Lower lobe of right lung (tissue), 2 donors: Measurements from ENCODE around the gene DENND6B. TPM values are rescaled to one million over a fixed set of nuclear protein-coding genes. Genes with fewer than 3 reads are reported as not detected.
A peak's percentile ranks its signal among the peaks of the same experiment; 100 is the strongest.

ENCODE experiments used
- ATAC-seq, 2 donors: fragments of 200-7000 bp; cut with Tn5 transposase; one replicate each; pipeline ENCODE4 v1.9.1; 2020 to 2022; ENCODE audit warnings: mild to moderate bottlenecking in 2 of 2, moderate library complexity in 2 of 2
- DNase-seq: peaks from one replicate; pipeline ENCODE4 v3.0.0-alpha.2; 2020
- H3K27ac ChIP-seq: fragments of 200-600 bp; one replicate; pipeline ENCODE4 v1.8.0; 2022
- H3K27me3 ChIP-seq: fragments of 200-600 bp; one replicate; pipeline ENCODE4 v1.8.0; 2022; ENCODE audit warnings: low read depth
- H3K36me3 ChIP-seq: fragments of 200-600 bp; one replicate; pipeline ENCODE4 v1.8.0; 2022; ENCODE audit warnings: mild to moderate bottlenecking
- H3K4me1 ChIP-seq: fragments of 200-600 bp; one replicate; pipeline ENCODE4 v1.8.0; 2022
- H3K4me3 ChIP-seq: fragments of 200-600 bp; one replicate; pipeline ENCODE4 v1.8.0; 2022; ENCODE audit warnings: mild to moderate bottlenecking
- H3K9me3 ChIP-seq: fragments of 200-600 bp; one replicate; pipeline ENCODE4 v1.8.0; 2022
- intact Hi-C: fragments of 100-400 bp; cut with DNase I; formaldehyde crosslinking; loops from one replicate; pipeline ENCODE4 v1.11.0; 2022
- total RNA-seq: library from RNA; stranded (reverse); fragmentation: NEBNext Ultra II Directional; extraction: Animal tissue kit (Norgen Biotek cat#: 25700); gene quantifications from one replicate; pipeline ENCODE4 v1.2.1, GENCODE V29; 2021
- TF ChIP-seq, protein P1 (sequence below): fragments of 200-600 bp; IDR thresholded peaks from one replicate; pipeline ENCODE4 v1.8.0; 2022; ENCODE audit warnings: antibody characterized with exemption, mild to moderate bottlenecking
- donor health status: DM: no; HTN: yes; CAD: no; lungs with severe emphysema.

The DENND6B gene
- total RNA-seq, 1 donor from 2014 or later, result 14.4 TPM

DNA sequence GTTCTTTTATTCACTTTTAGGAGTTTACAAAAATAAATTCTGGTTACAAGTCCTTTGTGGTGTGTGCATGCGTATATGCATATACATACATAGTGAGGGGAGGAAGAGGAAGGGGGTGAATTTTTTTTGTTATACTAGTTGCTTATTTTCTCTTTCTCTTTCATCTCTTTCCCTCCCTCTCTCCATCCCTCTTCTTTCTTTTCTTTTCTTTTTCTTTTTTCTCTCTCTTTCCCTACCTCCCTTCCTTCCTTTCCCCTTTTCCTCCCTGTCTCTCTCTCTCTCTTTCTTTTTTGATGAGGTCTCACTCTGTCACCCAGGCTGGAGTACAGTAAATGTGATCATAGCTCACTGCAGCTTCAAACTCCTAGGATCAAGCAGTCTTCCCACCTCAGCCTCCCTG lies 30.4 kb upstream of the DENND6B start:
- no peak for ATAC-seq
- DNase-seq, result no peak
- no peaks in the 10 kb centered on the region for H3K27me3 ChIP-seq
- H3K36me3 ChIP-seq, result peaks cover 24% of the 10 kb centered on the region
- no peak overlapping the region for H3K4me3 ChIP-seq
- TF ChIP-seq, protein P1, sequence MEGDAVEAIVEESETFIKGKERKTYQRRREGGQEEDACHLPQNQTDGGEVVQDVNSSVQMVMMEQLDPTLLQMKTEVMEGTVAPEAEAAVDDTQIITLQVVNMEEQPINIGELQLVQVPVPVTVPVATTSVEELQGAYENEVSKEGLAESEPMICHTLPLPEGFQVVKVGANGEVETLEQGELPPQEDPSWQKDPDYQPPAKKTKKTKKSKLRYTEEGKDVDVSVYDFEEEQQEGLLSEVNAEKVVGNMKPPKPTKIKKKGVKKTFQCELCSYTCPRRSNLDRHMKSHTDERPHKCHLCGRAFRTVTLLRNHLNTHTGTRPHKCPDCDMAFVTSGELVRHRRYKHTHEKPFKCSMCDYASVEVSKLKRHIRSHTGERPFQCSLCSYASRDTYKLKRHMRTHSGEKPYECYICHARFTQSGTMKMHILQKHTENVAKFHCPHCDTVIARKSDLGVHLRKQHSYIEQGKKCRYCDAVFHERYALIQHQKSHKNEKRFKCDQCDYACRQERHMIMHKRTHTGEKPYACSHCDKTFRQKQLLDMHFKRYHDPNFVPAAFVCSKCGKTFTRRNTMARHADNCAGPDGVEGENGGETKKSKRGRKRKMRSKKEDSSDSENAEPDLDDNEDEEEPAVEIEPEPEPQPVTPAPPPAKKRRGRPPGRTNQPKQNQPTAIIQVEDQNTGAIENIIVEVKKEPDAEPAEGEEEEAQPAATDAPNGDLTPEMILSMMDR, result no peak
- intact Hi-C loops, result no loop called here
- H3K9me3 ChIP-seq, result no peaks in the 10 kb centered on the region
- H3K27ac ChIP-seq, result no peak overlapping the region
- H3K4me1 ChIP-seq, result peaks cover 7% of the 10 kb centered on the region

DNA sequence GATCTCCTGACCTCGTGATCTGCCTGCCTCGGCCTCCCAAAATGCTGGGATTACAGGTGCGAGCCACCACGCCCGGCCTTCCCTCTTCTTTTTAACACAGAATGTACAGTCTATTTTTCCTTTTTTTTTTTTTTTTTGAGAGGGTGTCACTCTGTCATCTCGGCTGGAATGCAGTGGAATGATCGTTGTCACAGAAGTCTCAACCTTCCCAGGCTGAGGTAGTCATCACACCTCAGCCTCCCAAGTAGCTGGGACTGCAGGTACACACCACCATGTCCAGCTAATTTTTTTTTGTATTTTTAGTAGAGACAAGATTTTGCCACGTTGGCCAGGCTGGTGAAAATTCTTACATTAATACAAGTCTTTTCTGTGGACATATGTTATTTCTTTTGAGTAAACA lies 29.4 kb upstream of the DENND6B start:
- Histone ChIP-seq H3K9me3 (no peaks in the 10 kb centered on the region), H3K27ac (no peak overlapping the region), H3K27me3 (no peaks in the 10 kb centered on the region), H3K4me3 (no peak overlapping the region), H3K4me1 (no peaks in the 10 kb centered on the region), H3K36me3 (peaks cover 32% of the 10 kb centered on the region)
- DNase-seq (no peak), ATAC-seq (no peak)
- intact Hi-C loops, result no loop called here
- TF ChIP-seq, protein P1, result no peak

DNA sequence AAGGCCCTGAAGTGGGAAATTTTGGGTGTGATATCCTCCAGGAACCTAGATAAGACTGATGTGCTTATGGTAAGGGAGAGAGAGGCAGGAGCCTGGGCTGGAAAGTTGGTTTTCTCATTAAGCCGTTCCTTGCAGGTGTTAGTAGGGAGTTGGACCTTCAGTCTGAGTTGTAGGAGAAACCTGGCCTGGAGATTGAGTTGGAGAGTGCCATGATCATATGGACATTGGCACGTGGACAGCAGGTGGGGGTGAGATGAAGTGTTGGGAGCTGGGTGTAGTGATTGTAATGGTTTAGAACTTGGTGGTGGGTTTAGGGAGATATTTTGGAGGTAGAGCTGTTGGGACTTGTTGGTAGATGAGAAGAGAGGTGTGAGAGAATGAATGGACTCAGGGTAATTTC lies 21.2 kb upstream of the DENND6B start:
- Histone ChIP-seq H3K4me3 (no peak overlapping the region), H3K36me3 (peaks cover 18% of the 10 kb centered on the region), H3K27ac (no peak overlapping the region), H3K9me3 (no peaks in the 10 kb centered on the region), H3K4me1 (no peaks in the 10 kb centered on the region), H3K27me3 (no peaks in the 10 kb centered on the region)
- ATAC-seq (peak in 1 of 2 donors; percentile 11), DNase-seq (no peak)
- intact Hi-C loops, result no loop called here
- TF ChIP-seq, protein P1, result no peak

DNA sequence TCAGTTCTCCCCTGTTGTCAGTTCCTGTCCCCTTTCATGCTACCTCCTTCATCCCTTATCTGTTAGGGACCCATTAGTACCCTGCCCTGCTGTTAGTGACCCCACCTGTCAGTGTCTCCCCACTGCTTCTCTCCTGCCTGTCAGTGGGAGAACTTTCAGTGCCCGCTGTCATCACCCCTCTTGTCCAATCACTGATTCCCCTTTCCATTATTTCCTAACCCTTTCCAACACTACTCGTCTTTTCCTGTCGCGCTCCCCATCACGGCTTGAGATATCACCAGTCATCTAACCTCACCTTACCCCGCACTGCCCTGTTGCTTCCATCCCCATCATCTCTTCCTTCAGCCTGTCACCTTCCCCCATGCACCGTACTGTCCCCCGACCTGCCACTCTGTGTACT lies 20.3 kb upstream of the DENND6B start:
- H3K27ac ChIP-seq, result no peak overlapping the region
- H3K9me3 ChIP-seq, result no peaks in the 10 kb centered on the region
- no peak overlapping the region for H3K4me3 ChIP-seq
- peaks cover 9% of the 10 kb centered on the region for H3K36me3 ChIP-seq
- peaks cover 8% of the 10 kb centered on the region for H3K4me1 ChIP-seq
- TF ChIP-seq, protein P1, result no peak
- ATAC-seq (no peak), DNase-seq (no peak)
- intact Hi-C loops, result no loop called here
- no peaks in the 10 kb centered on the region for H3K27me3 ChIP-seq

DNA sequence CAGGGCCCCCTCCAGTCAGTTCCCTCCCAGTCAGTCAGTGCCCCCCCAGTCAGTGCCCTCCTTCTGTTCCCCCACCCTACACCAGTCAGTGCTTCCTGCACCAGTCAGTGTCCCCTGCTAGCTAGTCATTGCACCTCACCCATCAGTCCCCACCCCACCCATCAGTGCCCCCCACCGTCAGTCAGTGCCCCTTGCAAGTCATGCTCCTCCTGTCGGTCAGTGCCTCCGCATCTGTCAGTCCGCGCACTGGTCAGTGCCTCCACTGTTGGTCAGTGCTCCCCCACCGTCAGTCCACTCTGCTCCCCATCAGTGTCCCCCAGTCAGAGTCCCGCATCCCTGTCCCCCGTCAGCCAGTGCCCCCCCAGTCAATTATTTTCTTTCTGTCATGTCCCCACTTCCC lies 19.7 kb upstream of the DENND6B start:
- H3K27me3 ChIP-seq, result no peaks in the 10 kb centered on the region
- peaks cover 2% of the 10 kb centered on the region for H3K36me3 ChIP-seq
- H3K4me3 ChIP-seq, result no peak overlapping the region
- H3K27ac ChIP-seq, result no peak overlapping the region
- DNase-seq, result no peak
- H3K4me1 ChIP-seq, result peaks cover 12% of the 10 kb centered on the region
- H3K9me3 ChIP-seq, result no peaks in the 10 kb centered on the region
- intact Hi-C loops, result no loop called here
- no peak for ATAC-seq
- TF ChIP-seq, protein P1, result no peak

DNA sequence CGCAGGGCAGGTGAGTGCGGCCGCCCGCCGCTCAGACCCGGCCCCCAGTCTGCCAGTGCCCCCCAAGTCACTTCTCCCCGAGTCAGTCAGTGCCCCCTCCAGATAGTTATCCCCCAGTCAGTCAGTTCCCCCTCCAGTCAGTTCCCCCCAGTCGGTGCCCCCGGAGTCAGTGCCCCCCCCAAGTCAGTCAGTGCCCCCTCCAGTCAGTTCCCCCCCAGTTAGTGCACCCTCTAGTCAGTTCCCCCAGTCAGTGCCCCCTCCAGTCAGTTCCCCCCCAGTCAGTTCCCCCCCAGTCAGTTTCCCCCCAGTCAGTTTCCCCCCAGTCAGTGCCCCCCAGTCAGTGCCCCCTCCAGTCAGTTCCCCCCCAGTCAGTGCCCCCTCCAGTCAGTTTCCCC lies 16.7 kb upstream of the DENND6B start:
- no peak for ATAC-seq
- H3K4me1 ChIP-seq, result peaks cover 12% of the 10 kb centered on the region
- no peaks in the 10 kb centered on the region for H3K36me3 ChIP-seq
- peak overlapping the region; percentile 81 for H3K27ac ChIP-seq
- no peak for DNase-seq
- H3K9me3 ChIP-seq, result no peaks in the 10 kb centered on the region
- H3K27me3 ChIP-seq, result no peaks in the 10 kb centered on the region
- intact Hi-C loops, result no loop called here
- TF ChIP-seq, protein P1, result no peak
- peak overlapping the region; percentile 68 for H3K4me3 ChIP-seq
